Endodermal cell (in vitro differentiated cells): ENCODE data around the gene ARMC3. TPM values are rescaled to one million over a fixed set of nuclear protein-coding genes. Genes with fewer than 3 reads are reported as not detected.

Experiments
- DNase-seq: peaks from one replicate; pipeline ENCODE4 v3.0.0-alpha.2; 2017
- H3K27ac ChIP-seq: 2 replicates; pipeline ENCODE4 v1.5.1; 2013; ENCODE audit warnings: mild to moderate bottlenecking, low read depth, low read length, moderate library complexity
- H3K27me3 ChIP-seq: 2 replicates; pipeline ENCODE4 v1.6.1; 2013; ENCODE audit warnings: mild to moderate bottlenecking, low read length, moderate library complexity; ENCODE audit not compliant: insufficient read depth, control insufficient read depth, poor library complexity, severe bottlenecking
- H3K36me3 ChIP-seq: 2 replicates; pipeline ENCODE4 v1.7.0; 2013; ENCODE audit warnings: mild to moderate bottlenecking, low read length, moderate library complexity; ENCODE audit not compliant: control insufficient read depth, insufficient read depth
- H3K4me1 ChIP-seq: one replicate; pipeline ENCODE4 v1.7.0; 2013; ENCODE audit warnings: low read length; ENCODE audit not compliant: control insufficient read depth, insufficient read depth
- H3K4me3 ChIP-seq: 2 replicates; pipeline ENCODE4 v1.5.1; 2013; ENCODE audit warnings: mild to moderate bottlenecking, low read length, moderate library complexity
- H3K9ac ChIP-seq: 2 replicates; pipeline ENCODE4 v1.6.1; 2013; ENCODE audit warnings: mild to moderate bottlenecking, low read length, moderate library complexity; ENCODE audit not compliant: poor library complexity, severe bottlenecking; ENCODE audit errors: extremely low read depth
- H3K9me3 ChIP-seq: 2 replicates; pipeline ENCODE4 v1.6.1; 2013; ENCODE audit warnings: mild to moderate bottlenecking, low read length, moderate library complexity; ENCODE audit not compliant: control insufficient read depth
- H3K27ac Mint-ChIP-seq: 2 replicates; pipeline ENCODE4 v1.8.0; 2020; ENCODE audit warnings: mixed read lengths
- H3K27me3 Mint-ChIP-seq: 2 replicates; pipeline ENCODE4 v1.8.0; 2021; ENCODE audit warnings: mild to moderate bottlenecking, mixed read lengths; ENCODE audit not compliant: insufficient read depth
- H3K36me3 Mint-ChIP-seq: 2 replicates; pipeline ENCODE4 v1.8.0; 2020; ENCODE audit warnings: low read depth, mixed read lengths
- H3K4me1 Mint-ChIP-seq: 2 replicates; pipeline ENCODE4 v1.8.0; 2020; ENCODE audit warnings: mixed read lengths
- H3K4me3 Mint-ChIP-seq: 2 replicates; pipeline ENCODE4 v1.8.0; 2020; ENCODE audit warnings: mild to moderate bottlenecking, moderate library complexity, mixed read lengths
- H3K9me3 Mint-ChIP-seq: 2 replicates; pipeline ENCODE4 v1.8.0; 2020; ENCODE audit warnings: mild to moderate bottlenecking, mixed read lengths
- CTCF ChIP-seq: fragments of 200-600 bp; sonication (generic); conservative IDR thresholded peaks from 2 replicates; pipeline ENCODE4 v1.5.0; 2021; ENCODE audit warnings: antibody characterized with exemption, mild to moderate bottlenecking
- WGBS, 2 experiments: methylation state at CpG; one replicate each; pipeline versions ENCODE4 v1.1.5 to v1.1.7; 2013; ENCODE audit warnings: missing lambda C conversion rate in 2 of 2, mixed read lengths in 1 of 2; ENCODE audit not compliant: insufficient coverage in 1 of 2, insufficient read length in 1 of 2; 5-methylcytosine and 5-hydroxymethylcytosine counted together
- total RNA-seq, 2 donors: library from RNA; stranded (reverse); fragmentation: NEBNext Ultra II Directional in 1 of 2; extraction: Animal tissue kit (Norgen Biotek cat#: 25700) in 1 of 2; gene quantifications; 2 replicates in 1 of 2; 3 replicates in 1 of 2; pipeline ENCODE4 v1.2.1, GENCODE V29; 2021

The ARMC3 gene
- total RNA-seq, 2 donors from 2014 or later, result 2.0 to 3.0 TPM

DNA sequence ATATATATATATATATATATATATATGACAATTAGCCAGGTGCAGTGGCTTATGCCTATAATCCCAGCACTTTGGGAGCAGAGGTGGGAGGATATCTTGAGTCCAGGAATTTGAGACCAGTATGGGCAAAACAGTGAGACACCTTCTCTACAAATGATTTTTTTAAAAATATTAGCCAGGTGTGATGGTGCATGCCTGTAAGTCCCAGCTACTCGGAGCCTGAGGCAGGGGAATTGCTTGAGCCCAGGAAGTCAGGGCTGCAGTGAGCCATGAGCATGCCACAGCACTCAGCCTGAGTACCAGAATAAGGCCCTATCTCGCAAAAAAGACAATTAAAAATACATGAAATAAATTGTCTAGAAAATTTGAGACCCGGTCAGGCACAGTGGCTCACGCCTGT lies 120.3 kb downstream of the ARMC3 start:
- H3K36me3 Mint-ChIP-seq, result no peaks in the 10 kb centered on the region

DNA sequence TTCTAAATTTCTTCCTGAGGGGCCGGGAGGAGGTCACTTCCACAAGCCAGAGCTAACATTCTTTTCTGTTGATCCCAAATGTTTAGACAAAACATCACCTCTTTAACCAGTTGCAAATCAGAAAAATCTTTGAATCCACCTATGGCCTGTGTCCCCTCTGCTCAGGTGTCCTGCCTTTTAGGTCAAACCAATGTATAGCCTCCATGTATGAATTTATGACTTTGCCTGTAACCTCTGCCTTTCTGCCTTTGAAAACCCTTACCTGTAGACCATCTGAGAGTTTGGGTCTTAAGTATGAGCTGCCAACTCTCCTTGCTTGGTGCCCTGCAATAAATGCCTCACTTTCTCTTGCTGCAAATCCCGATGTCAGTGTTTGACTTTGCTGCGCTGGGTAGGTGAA lies 123.4 kb downstream of the ARMC3 start:
- Histone ChIP-seq H3K27ac (no peak overlapping the region), H3K4me1 (peaks cover 2% of the 10 kb centered on the region), H3K4me3 (peak overlapping the region; percentile 25), H3K27me3 (no peaks in the 10 kb centered on the region), H3K36me3 (no peaks in the 10 kb centered on the region), H3K9ac (no peak overlapping the region), H3K9me3 (no peaks in the 10 kb centered on the region)
- no peaks in the 10 kb centered on the region for H3K9me3 Mint-ChIP-seq
- no peak overlapping the region for H3K4me3 Mint-ChIP-seq
- DNase-seq, result no peak
- no peaks in the 10 kb centered on the region for H3K27me3 Mint-ChIP-seq
- no peak for TF ChIP-seq CTCF
- 95 to 100% methylated on average over 3 of the region's 3 CpGs for WGBS, 2 experiments
- no peaks in the 10 kb centered on the region for H3K36me3 Mint-ChIP-seq
- peaks cover 40% of the 10 kb centered on the region for H3K4me1 Mint-ChIP-seq
- H3K27ac Mint-ChIP-seq, result peak overlapping the region; percentile 41

More for the DNA sequence above, 120.3 kb downstream of the ARMC3 start:
- no peak for TF ChIP-seq CTCF
- peaks cover 25% of the 10 kb centered on the region for H3K4me1 Mint-ChIP-seq
- no peak overlapping the region for H3K27ac Mint-ChIP-seq
- Histone ChIP-seq H3K27me3 (no peaks in the 10 kb centered on the region), H3K9me3 (no peaks in the 10 kb centered on the region), H3K27ac (no peak overlapping the region), H3K4me1 (peaks cover 2% of the 10 kb centered on the region), H3K9ac (no peak overlapping the region), H3K36me3 (no peaks in the 10 kb centered on the region), H3K4me3 (no peak overlapping the region)
- no peak for DNase-seq
- no peak overlapping the region for H3K4me3 Mint-ChIP-seq
- H3K9me3 Mint-ChIP-seq, result no peaks in the 10 kb centered on the region
- H3K27me3 Mint-ChIP-seq, result no peaks in the 10 kb centered on the region
- 94 to 99% methylated on average over 4 of the region's 4 CpGs for WGBS, 2 experiments

DNA sequence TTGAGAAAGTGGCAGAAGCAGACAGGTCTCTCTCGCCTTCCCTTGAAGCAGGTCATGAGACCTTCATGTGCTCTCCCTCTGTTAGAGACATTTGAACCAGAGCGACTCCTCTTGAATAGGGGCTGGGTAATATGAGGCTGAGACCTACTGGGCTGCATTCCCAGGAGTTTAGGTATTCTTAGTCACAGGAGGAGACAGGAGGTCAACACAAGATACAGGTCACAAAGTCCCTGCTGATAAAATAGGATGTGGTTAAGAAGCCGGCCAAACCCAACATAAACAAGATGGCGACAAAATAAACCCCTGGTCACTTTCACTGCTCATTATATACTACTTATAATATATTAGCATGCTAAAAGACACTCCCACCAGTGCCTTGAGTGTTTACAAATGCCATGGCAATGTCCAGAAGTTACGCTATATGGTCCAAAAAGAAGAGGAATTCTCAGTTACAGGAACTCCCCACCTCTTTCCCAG lies 124.0 kb downstream of the ARMC3 start:
- no peaks in the 10 kb centered on the region for H3K9me3 Mint-ChIP-seq
- H3K36me3 ChIP-seq, result no peaks in the 10 kb centered on the region
- H3K4me1 Mint-ChIP-seq, result peaks cover 38% of the 10 kb centered on the region
- no peak for DNase-seq
- no peaks in the 10 kb centered on the region for H3K36me3 Mint-ChIP-seq
- no peak for TF ChIP-seq CTCF
- no peak overlapping the region for H3K27ac ChIP-seq
- peaks cover 2% of the 10 kb centered on the region for H3K4me1 ChIP-seq
- H3K9ac ChIP-seq, result no peak overlapping the region
- H3K27me3 ChIP-seq, result no peaks in the 10 kb centered on the region
- no peaks in the 10 kb centered on the region for H3K9me3 ChIP-seq
- WGBS, 2 experiments, result 81 to 94% methylated on average over 3 to 5 of the region's 5 CpGs
- peak overlapping the region; percentile 25 for H3K4me3 ChIP-seq
- no peak overlapping the region for H3K4me3 Mint-ChIP-seq
- H3K27me3 Mint-ChIP-seq, result peaks cover 3% of the 10 kb centered on the region
- H3K27ac Mint-ChIP-seq, result peak overlapping the region; percentile 41
